WTC11 (cell line): Measurements from ENCODE around the gene EMC10. TPM values are rescaled to one million over a fixed set of nuclear protein-coding genes. Genes with fewer than 3 reads are reported as not detected.

Experiments
- ATAC-seq: fragments of 200-7000 bp; cut with Tn5 transposase; 2 replicates; pipeline ENCODE4 v1.10.0; 2021; ENCODE audit warnings: mild to moderate bottlenecking, moderate library complexity
- CTCF ChIA-PET: fragments of 300-600 bp; sonication (Branson Sonifier 250); formaldehyde crosslinking; loops from one replicate; lab custom pipeline; 2021; ENCODE audit warnings: antibody characterized with exemption; lab: Charles Lee
- POLR2A ChIA-PET: fragments of 350-600 bp; sonication (Branson Sonifier 250); formaldehyde crosslinking; loops from one replicate; lab custom pipeline; 2021; ENCODE audit warnings: antibody characterized with exemption; lab: Charles Lee
- DNase-seq: peaks from one replicate; pipeline ENCODE4 v3.0.0; 2021; ENCODE audit warnings: low spot score
- H3K27ac Mint-ChIP-seq: 2 replicates; pipeline ENCODE4 v1.8.0; 2021; ENCODE audit warnings: mixed read lengths
- H3K27me3 Mint-ChIP-seq: 2 replicates; pipeline ENCODE4 v1.8.0; 2021; ENCODE audit warnings: low read depth, mild to moderate bottlenecking, moderate library complexity, mixed read lengths
- H3K36me3 Mint-ChIP-seq: 2 replicates; pipeline ENCODE4 v1.8.0; 2021; ENCODE audit warnings: mixed read lengths
- H3K4me1 Mint-ChIP-seq: 2 replicates; pipeline ENCODE4 v1.8.0; 2022; ENCODE audit warnings: mixed read lengths
- H3K4me3 Mint-ChIP-seq: 2 replicates; pipeline ENCODE4 v1.8.0; 2021; ENCODE audit warnings: mild to moderate bottlenecking, moderate library complexity, mixed read lengths
- H3K9me3 Mint-ChIP-seq: 2 replicates; pipeline ENCODE4 v1.8.0; 2021; ENCODE audit warnings: mixed read lengths
- ATF1 ChIP-seq: sonication (generic); formaldehyde crosslinking; IDR thresholded peaks from 2 replicates; pipeline ENCODE4 v1.8.1; 2023; ENCODE audit warnings: mild to moderate bottlenecking, moderate library complexity, missing genetic modification reagents
- CREM ChIP-seq: sonication (generic); formaldehyde crosslinking; IDR thresholded peaks from 2 replicates; pipeline ENCODE4 v1.8.1; 2022; ENCODE audit warnings: mild to moderate bottlenecking, missing genetic modification reagents, moderate library complexity
- ETV6 ChIP-seq: sonication (generic); formaldehyde crosslinking; IDR thresholded peaks from 2 replicates; pipeline ENCODE4 v1.8.1; 2022; ENCODE audit warnings: mild to moderate bottlenecking, missing genetic modification reagents
- JUN ChIP-seq: sonication (generic); formaldehyde crosslinking; IDR thresholded peaks from 2 replicates; pipeline ENCODE4 v1.8.0; 2023; ENCODE audit warnings: mild to moderate bottlenecking, missing genetic modification reagents
- KAT7 ChIP-seq: sonication (generic); formaldehyde crosslinking; IDR thresholded peaks from 2 replicates; pipeline ENCODE4 v1.8.1; 2023; ENCODE audit warnings: missing genetic modification reagents, mild to moderate bottlenecking, borderline replicate concordance
- MYBL2 ChIP-seq: sonication (generic); formaldehyde crosslinking; IDR thresholded peaks from 2 replicates; pipeline ENCODE4 v1.8.1; 2023; ENCODE audit warnings: mild to moderate bottlenecking, moderate library complexity, missing genetic modification reagents
- NR2C2 ChIP-seq: sonication (generic); formaldehyde crosslinking; IDR thresholded peaks from 2 replicates; pipeline ENCODE4 v1.8.0; 2022; ENCODE audit warnings: mild to moderate bottlenecking, missing genetic modification reagents
- NR3C1 ChIP-seq: sonication (generic); formaldehyde crosslinking; conservative IDR thresholded peaks from 2 replicates; pipeline ENCODE4 v1.8.1; 2023; ENCODE audit warnings: low read depth, mild to moderate bottlenecking, missing genetic modification reagents
- OVOL2 ChIP-seq: fragments of 250-450 bp; sonication (Bioruptor Pico); IDR thresholded peaks from 2 replicates; pipeline ENCODE4 v1.9.0; 2021; ENCODE audit warnings: mild to moderate bottlenecking, borderline replicate concordance
- SMAD4 ChIP-seq: sonication (generic); formaldehyde crosslinking; IDR thresholded peaks from 2 replicates; pipeline ENCODE4 v1.8.0; 2022; ENCODE audit warnings: mild to moderate bottlenecking, missing genetic modification reagents
- ZNF219 ChIP-seq: sonication (generic); formaldehyde crosslinking; IDR thresholded peaks from 2 replicates; pipeline ENCODE4 v1.8.0; 2023; ENCODE audit warnings: missing genetic modification reagents, mild to moderate bottlenecking, borderline replicate concordance
- ZNF232 ChIP-seq: sonication (generic); formaldehyde crosslinking; IDR thresholded peaks from 2 replicates; pipeline ENCODE4 v1.8.0; 2022; ENCODE audit warnings: mild to moderate bottlenecking, missing genetic modification reagents
- ZNF317 ChIP-seq: sonication (generic); formaldehyde crosslinking; IDR thresholded peaks from 2 replicates; pipeline ENCODE4 v1.8.1; 2023; ENCODE audit warnings: low read depth, mild to moderate bottlenecking, moderate library complexity, missing genetic modification reagents, borderline replicate concordance
- total RNA-seq: library from RNA; stranded (reverse); gene quantifications from 3 replicates; pipeline ENCODE4 v1.2.3, GENCODE V29; 2021
- TF ChIP-seq, protein P1 (sequence below): sonication (generic); formaldehyde crosslinking; IDR thresholded peaks from 2 replicates; pipeline ENCODE4 v1.8.1; 2023; ENCODE audit warnings: mild to moderate bottlenecking, missing genetic modification reagents, moderate library complexity
- TF ChIP-seq, protein P2 (sequence below): sonication (generic); formaldehyde crosslinking; IDR thresholded peaks from 2 replicates; pipeline ENCODE4 v1.8.1; 2023; ENCODE audit warnings: mild to moderate bottlenecking, moderate library complexity, missing genetic modification reagents
- TF ChIP-seq, protein P3 (sequence below): fragments of 250-450 bp; sonication (Bioruptor Pico); IDR thresholded peaks from 2 replicates; pipeline ENCODE4 v1.9.0; 2021; ENCODE audit warnings: mild to moderate bottlenecking, borderline replicate concordance
- TF ChIP-seq, protein P4 (sequence below): sonication (generic); formaldehyde crosslinking; IDR thresholded peaks from 2 replicates; pipeline ENCODE4 v1.8.0; 2022; ENCODE audit warnings: mild to moderate bottlenecking, missing genetic modification reagents
- TF ChIP-seq, protein P5 (sequence below): sonication (generic); formaldehyde crosslinking; conservative IDR thresholded peaks from 2 replicates; pipeline ENCODE4 v1.8.1; 2023; ENCODE audit warnings: mild to moderate bottlenecking, low read depth, missing genetic modification reagents, moderate library complexity

Gene EMC10
- total RNA-seq, 1 experiment from 2014 or later, result 114 TPM

DNA sequence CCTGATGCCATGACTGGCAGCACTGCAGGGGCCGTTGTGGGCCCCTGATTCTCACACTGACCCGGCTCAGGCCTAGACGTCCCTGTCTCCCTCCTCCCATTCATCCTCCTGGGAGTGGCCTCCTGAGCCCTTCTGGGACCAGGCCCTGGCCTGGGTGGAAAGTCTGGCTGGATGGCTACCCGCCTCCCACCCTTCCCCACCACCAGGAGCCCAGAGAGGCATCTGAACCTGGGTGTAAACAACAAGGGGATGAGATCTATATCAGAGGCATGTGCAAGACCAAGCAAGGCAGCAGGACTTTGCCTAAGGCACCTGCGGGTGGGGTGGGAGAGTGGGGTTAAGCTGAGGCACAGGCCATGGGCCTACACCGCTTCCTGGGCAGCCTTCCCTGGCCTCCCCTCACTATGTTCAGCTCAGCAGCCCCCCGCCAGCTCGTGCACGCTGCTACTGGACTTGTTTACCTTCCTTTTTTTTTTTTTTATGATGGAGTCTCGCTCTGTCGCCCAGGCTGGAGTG is 59.4 kb downstream of the EMC10 start:
- Mint-ChIP-seq H3K27me3 (peaks cover 19% of the 10 kb centered on the region), H3K4me1 (0 out of 2 replicates have a peak, but pooled peaks cover 2% of the 10 kb centered on the region), H3K4me3 (no peak overlapping the region), H3K9me3 (peaks cover 21% of the 10 kb centered on the region), H3K36me3 (peaks cover 16% of the 10 kb centered on the region), H3K27ac (no peak overlapping the region)
- POLR2A ChIA-PET, result no interaction called here
- no peak for ATAC-seq
- no peak for DNase-seq
- no peak for TF ChIP-seq NR3C1
- TF ChIP-seq, protein P1, sequence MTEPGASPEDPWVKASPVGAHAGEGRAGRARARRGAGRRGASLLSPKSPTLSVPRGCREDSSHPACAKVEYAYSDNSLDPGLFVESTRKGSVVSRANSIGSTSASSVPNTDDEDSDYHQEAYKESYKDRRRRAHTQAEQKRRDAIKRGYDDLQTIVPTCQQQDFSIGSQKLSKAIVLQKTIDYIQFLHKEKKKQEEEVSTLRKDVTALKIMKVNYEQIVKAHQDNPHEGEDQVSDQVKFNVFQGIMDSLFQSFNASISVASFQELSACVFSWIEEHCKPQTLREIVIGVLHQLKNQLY (CRISPR knock-in tag), result no peak
- TF ChIP-seq, protein P2, sequence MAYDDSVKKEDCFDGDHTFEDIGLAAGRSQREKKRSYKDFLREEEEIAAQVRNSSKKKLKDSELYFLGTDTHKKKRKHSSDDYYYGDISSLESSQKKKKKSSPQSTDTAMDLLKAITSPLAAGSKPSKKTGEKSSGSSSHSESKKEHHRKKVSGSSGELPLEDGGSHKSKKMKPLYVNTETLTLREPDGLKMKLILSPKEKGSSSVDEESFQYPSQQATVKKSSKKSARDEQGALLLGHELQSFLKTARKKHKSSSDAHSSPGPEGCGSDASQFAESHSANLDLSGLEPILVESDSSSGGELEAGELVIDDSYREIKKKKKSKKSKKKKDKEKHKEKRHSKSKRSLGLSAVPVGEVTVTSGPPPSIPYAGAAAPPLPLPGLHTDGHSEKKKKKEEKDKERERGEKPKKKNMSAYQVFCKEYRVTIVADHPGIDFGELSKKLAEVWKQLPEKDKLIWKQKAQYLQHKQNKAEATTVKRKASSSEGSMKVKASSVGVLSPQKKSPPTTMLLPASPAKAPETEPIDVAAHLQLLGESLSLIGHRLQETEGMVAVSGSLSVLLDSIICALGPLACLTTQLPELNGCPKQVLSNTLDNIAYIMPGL (CRISPR knock-in tag), result no peak
- TF ChIP-seq, protein P3, sequence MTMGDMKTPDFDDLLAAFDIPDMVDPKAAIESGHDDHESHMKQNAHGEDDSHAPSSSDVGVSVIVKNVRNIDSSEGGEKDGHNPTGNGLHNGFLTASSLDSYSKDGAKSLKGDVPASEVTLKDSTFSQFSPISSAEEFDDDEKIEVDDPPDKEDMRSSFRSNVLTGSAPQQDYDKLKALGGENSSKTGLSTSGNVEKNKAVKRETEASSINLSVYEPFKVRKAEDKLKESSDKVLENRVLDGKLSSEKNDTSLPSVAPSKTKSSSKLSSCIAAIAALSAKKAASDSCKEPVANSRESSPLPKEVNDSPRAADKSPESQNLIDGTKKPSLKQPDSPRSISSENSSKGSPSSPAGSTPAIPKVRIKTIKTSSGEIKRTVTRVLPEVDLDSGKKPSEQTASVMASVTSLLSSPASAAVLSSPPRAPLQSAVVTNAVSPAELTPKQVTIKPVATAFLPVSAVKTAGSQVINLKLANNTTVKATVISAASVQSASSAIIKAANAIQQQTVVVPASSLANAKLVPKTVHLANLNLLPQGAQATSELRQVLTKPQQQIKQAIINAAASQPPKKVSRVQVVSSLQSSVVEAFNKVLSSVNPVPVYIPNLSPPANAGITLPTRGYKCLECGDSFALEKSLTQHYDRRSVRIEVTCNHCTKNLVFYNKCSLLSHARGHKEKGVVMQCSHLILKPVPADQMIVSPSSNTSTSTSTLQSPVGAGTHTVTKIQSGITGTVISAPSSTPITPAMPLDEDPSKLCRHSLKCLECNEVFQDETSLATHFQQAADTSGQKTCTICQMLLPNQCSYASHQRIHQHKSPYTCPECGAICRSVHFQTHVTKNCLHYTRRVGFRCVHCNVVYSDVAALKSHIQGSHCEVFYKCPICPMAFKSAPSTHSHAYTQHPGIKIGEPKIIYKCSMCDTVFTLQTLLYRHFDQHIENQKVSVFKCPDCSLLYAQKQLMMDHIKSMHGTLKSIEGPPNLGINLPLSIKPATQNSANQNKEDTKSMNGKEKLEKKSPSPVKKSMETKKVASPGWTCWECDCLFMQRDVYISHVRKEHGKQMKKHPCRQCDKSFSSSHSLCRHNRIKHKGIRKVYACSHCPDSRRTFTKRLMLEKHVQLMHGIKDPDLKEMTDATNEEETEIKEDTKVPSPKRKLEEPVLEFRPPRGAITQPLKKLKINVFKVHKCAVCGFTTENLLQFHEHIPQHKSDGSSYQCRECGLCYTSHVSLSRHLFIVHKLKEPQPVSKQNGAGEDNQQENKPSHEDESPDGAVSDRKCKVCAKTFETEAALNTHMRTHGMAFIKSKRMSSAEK (CRISPR knock-in tag), result no peak
- no peak for TF ChIP-seq NR2C2 (CRISPR knock-in tag)
- TF ChIP-seq, all 79 proteins: peak for 0
- CTCF ChIA-PET, result interaction anchor here (0.8 to 8.5 kb wide), 7 partner anchors 18 to 168 kb away, joined by 3 to 200 read pairs (median 5); no protein-coding TSS in a partner anchor

DNA sequence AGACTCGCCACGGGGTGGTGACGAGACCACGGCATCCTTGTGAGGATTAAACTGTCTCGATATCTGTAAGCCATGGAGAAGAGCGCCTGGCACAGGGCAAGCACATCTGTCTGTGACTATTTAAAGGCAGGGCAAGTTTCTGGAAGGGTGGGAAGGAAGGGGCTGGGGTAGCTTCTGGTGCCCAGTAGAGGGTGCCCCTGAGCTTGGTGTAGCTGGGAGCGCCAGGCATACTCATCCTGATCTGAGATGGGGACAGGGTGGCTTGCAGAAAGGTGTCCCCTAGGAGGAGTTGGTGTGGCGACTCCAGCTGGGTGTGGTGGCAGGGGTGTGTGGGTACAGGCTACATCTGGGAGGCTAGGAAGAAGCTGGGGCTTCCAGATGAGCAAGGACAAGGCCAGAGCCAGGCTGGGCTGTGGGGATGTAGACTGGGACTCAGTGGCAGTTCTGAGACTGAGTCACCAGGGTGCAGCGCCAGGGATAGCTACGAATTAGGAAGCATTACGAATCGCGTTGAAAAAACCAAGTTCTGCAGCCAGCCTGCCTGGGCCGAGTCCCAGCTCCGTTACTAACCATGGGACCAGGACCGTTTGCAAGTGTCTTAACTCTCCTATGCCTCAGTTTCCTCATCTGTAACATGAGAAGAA is 60.5 kb downstream of the EMC10 start:
- no peak overlapping the region for H3K4me3 Mint-ChIP-seq
- H3K27ac Mint-ChIP-seq, result no peak overlapping the region
- ATAC-seq (no peak), DNase-seq (no peak)
- peaks cover 17% of the 10 kb centered on the region for H3K27me3 Mint-ChIP-seq
- 0 out of 2 replicates have a peak, but pooled peaks cover 1% of the 10 kb centered on the region for H3K4me1 Mint-ChIP-seq
- ChIA-PET POLR2A (no interaction called here), CTCF (interaction anchor here (0.6 to 8.5 kb wide), 45 partner anchors 9 to 385 kb away, joined by 3 to 200 read pairs (median 6); partner anchors contain the start of genes C19orf81 and JOSD2)
- peaks cover 16% of the 10 kb centered on the region for H3K36me3 Mint-ChIP-seq
- peaks cover 21% of the 10 kb centered on the region for H3K9me3 Mint-ChIP-seq
- TF ChIP-seq CREM (CRISPR knock-in tag) (no peak), ZNF317 (CRISPR knock-in tag) (no peak), KAT7 (CRISPR knock-in tag) (no peak), MYBL2 (no peak), NR3C1 (no peak), ATF1 (CRISPR knock-in tag) (no peak), ZNF219 (CRISPR knock-in tag) (no peak), ETV6 (CRISPR knock-in tag) (no peak), ZNF232 (CRISPR knock-in tag) (no peak), OVOL2 (CRISPR knock-in tag) (no peak), JUN (CRISPR knock-in tag) (no peak), SMAD4 (no peak)
- TF ChIP-seq, protein P3 (CRISPR knock-in tag), result no peak
- TF ChIP-seq, protein P4, sequence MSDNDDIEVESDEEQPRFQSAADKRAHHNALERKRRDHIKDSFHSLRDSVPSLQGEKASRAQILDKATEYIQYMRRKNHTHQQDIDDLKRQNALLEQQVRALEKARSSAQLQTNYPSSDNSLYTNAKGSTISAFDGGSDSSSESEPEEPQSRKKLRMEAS, result no peak
- TF ChIP-seq, protein P5, sequence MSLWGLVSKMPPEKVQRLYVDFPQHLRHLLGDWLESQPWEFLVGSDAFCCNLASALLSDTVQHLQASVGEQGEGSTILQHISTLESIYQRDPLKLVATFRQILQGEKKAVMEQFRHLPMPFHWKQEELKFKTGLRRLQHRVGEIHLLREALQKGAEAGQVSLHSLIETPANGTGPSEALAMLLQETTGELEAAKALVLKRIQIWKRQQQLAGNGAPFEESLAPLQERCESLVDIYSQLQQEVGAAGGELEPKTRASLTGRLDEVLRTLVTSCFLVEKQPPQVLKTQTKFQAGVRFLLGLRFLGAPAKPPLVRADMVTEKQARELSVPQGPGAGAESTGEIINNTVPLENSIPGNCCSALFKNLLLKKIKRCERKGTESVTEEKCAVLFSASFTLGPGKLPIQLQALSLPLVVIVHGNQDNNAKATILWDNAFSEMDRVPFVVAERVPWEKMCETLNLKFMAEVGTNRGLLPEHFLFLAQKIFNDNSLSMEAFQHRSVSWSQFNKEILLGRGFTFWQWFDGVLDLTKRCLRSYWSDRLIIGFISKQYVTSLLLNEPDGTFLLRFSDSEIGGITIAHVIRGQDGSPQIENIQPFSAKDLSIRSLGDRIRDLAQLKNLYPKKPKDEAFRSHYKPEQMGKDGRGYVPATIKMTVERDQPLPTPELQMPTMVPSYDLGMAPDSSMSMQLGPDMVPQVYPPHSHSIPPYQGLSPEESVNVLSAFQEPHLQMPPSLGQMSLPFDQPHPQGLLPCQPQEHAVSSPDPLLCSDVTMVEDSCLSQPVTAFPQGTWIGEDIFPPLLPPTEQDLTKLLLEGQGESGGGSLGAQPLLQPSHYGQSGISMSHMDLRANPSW, result no peak
